Common myeloid progenitor, CD34-positive (primary cell): ENCODE measurements around the gene RTP3.
A peak's percentile ranks its signal among the peaks of the same experiment; 100 is the strongest.
"Not testable (repeated sequence)": the region's sequence is repeated elsewhere in the genome, so short reads cannot be mapped to it uniquely, and the experiment has no call there.

Experiments used
- CTCF ChIA-PET: fragments of 350-600 bp; sonication (Branson Sonifier 250); formaldehyde crosslinking; loops from one replicate; lab custom pipeline; 2021; ENCODE audit warnings: antibody characterized with exemption; lab: Charles Lee
- POLR2A ChIA-PET: fragments of 350-600 bp; sonication (Branson Sonifier 250); formaldehyde crosslinking; loops from one replicate; lab custom pipeline; 2021; ENCODE audit warnings: antibody characterized with exemption; lab: Charles Lee
- DNase-seq, 3 donors: peaks; one replicate each; pipeline versions ENCODE4 v3.0.0 to v3.0.0-alpha.2; 2013
- H3K27ac ChIP-seq, 2 experiments: 1 replicate in 1 of 2; 2 replicates in 1 of 2; pipeline ENCODE4 v1.7.0; 2013; ENCODE audit warnings: inconsistent platforms in 2 of 2, low read length in 2 of 2, mild to moderate bottlenecking in 2 of 2, low read depth in 1 of 2, moderate library complexity in 1 of 2; ENCODE audit not compliant: severe bottlenecking in 2 of 2, insufficient read depth in 1 of 2, poor library complexity in 1 of 2
- H3K27me3 ChIP-seq, 5 experiments: replicated peaks in 2 of 5; 1 replicate in 3 of 5; 2 replicates in 2 of 5; pipeline versions ENCODE4 v1.6.1 to v1.7.0; 2013; ENCODE audit warnings: low read length in 4 of 5, mild to moderate bottlenecking in 2 of 5, moderate library complexity in 2 of 5, inconsistent platforms in 1 of 5; ENCODE audit not compliant: insufficient read depth in 5 of 5, control insufficient read depth in 4 of 5
- H3K36me3 ChIP-seq, 4 experiments: 1 replicate in 2 of 4; 2 replicates in 2 of 4; pipeline versions ENCODE4 v1.6.1 to v1.7.0; 2013; ENCODE audit warnings: low read length in 3 of 4, control low read depth in 1 of 4, mild to moderate bottlenecking in 1 of 4; ENCODE audit not compliant: control insufficient read depth in 4 of 4, insufficient read depth in 4 of 4
- H3K4me1 ChIP-seq, 4 experiments: 1 replicate in 3 of 4; 2 replicates in 1 of 4; pipeline versions ENCODE4 v1.6.1 to v1.7.1; 2013; ENCODE audit warnings: low read length in 3 of 4, mild to moderate bottlenecking in 3 of 4, control low read depth in 1 of 4, inconsistent platforms in 1 of 4, moderate library complexity in 1 of 4; ENCODE audit not compliant: control insufficient read depth in 4 of 4, insufficient read depth in 4 of 4; ENCODE audit errors: control extremely low read depth in 1 of 4
- H3K4me3 ChIP-seq, 7 experiments: 1 replicate in 4 of 7; 2 replicates in 3 of 7; pipeline versions ENCODE4 v1.5.1 to v1.7.0; 2013; ENCODE audit warnings: mild to moderate bottlenecking in 7 of 7, low read length in 6 of 7, moderate library complexity in 6 of 7, inconsistent platforms in 2 of 7, low read depth in 2 of 7, control low read depth in 1 of 7; ENCODE audit not compliant: insufficient read depth in 4 of 7, control insufficient read depth in 1 of 7; ENCODE audit errors: extremely low read depth in 1 of 7
- H3K9me3 ChIP-seq, 5 experiments: 1 replicate in 4 of 5; 2 replicates in 1 of 5; pipeline versions ENCODE4 v1.6.1 to v1.7.1; 2013; ENCODE audit warnings: low read length in 4 of 5, mild to moderate bottlenecking in 2 of 5, inconsistent platforms in 1 of 5, low read depth in 1 of 5, moderate library complexity in 1 of 5; ENCODE audit not compliant: control insufficient read depth in 4 of 5, insufficient read depth in 2 of 5; ENCODE audit errors: control extremely low read depth in 1 of 5
- WGBS: methylation state at CpG from one replicate; pipeline ENCODE4 v1.1.5; 2013; ENCODE audit not compliant: insufficient coverage; 5-methylcytosine and 5-hydroxymethylcytosine counted together

The RTP3 gene

GRCh38 chr3:46537316-46537715 is 39.5 kb downstream of the RTP3 start:
- ChIA-PET CTCF (interaction anchor here (1.5 to 3.8 kb wide), 7 partner anchors 12 to 52 kb away, joined by 4 to 26 read pairs (median 14); partner anchors contain the start of gene RTP3), POLR2A (interaction anchor here (0.7 to 2.0 kb wide), 2 partner anchors 17 to 36 kb away, joined by 3 to 6 read pairs; no protein-coding TSS in a partner anchor)
- no peak overlapping the region for H3K27ac ChIP-seq
- H3K36me3 ChIP-seq: no peaks in the 10 kb centered on the region
- H3K9me3 ChIP-seq: no peaks in the 10 kb centered on the region
- 100% methylated on average over 1 of the region's 1 CpG for WGBS
- DNase-seq: no peak
- H3K4me1 ChIP-seq: peaks cover 17 to 36% (median 31%) of the 10 kb centered on the region in 4 experiments
- no peaks in the 10 kb centered on the region for H3K27me3 ChIP-seq
- H3K4me3 ChIP-seq: no peak overlapping the region

GRCh38 chr3:46537779-46538178 is 40.0 kb downstream of the RTP3 start:
- no peak overlapping the region for H3K4me3 ChIP-seq
- H3K36me3 ChIP-seq: no peaks in the 10 kb centered on the region
- peaks cover 17 to 40% (median 34%) of the 10 kb centered on the region in 4 experiments for H3K4me1 ChIP-seq
- DNase-seq: no peak
- H3K27ac ChIP-seq: no peak overlapping the region
- H3K27me3 ChIP-seq: no peaks in the 10 kb centered on the region
- no peaks in the 10 kb centered on the region for H3K9me3 ChIP-seq
- 96% methylated on average over 5 of the region's 5 CpGs for WGBS
- CTCF ChIA-PET: interaction anchor here (1.5 to 3.8 kb wide), 8 partner anchors 10 to 52 kb away, joined by 4 to 26 read pairs (median 13); partner anchors contain the start of gene RTP3
- POLR2A ChIA-PET: interaction anchor here (0.6 to 2.0 kb wide), 5 partner anchors 18 to 848 kb away, joined by 3 to 8 read pairs (median 6); partner anchors contain the start of gene SACM1L

- peaks cover 17 to 43% (median 35%) of the 10 kb centered on the region in 4 experiments for H3K4me1 ChIP-seq
- not testable (repeated sequence) for H3K27me3 ChIP-seq, DNase-seq, H3K9me3 ChIP-seq, H3K36me3 ChIP-seq
- peak overlapping the region in 1 of 2 experiments; percentile 65 for H3K27ac ChIP-seq
- no CpG with 5 or more reads among the region's 5 CpGs for WGBS
- POLR2A ChIA-PET: interaction anchor here (1.1 to 2.0 kb wide), 4 partner anchors 11 to 49 kb away, joined by 3 to 8 read pairs (median 6); no protein-coding TSS in a partner anchor
- CTCF ChIA-PET: interaction anchor here (1.0 to 3.8 kb wide), 12 partner anchors 11 to 53 kb away, joined by 3 to 26 read pairs (median 10); partner anchors contain the start of gene RTP3
- peak overlapping the region in 5 of 7 experiments; percentile 29 to 70 (median 51) for H3K4me3 ChIP-seq
These were observed 40.6 kb downstream of the RTP3 start for GRCh38 chr3:46538425-46538802.

GRCh38 chr3:46538803-46539442 is 41.1 kb downstream of the RTP3 start:
- ChIA-PET CTCF (interaction anchor here (1.0 to 3.8 kb wide), 10 partner anchors 11 to 53 kb away, joined by 3 to 26 read pairs (median 10); partner anchors contain the start of gene RTP3), POLR2A (interaction anchor here (1.1 to 2.0 kb wide), 4 partner anchors 11 to 50 kb away, joined by 3 to 8 read pairs (median 6); no protein-coding TSS in a partner anchor)
- H3K36me3 ChIP-seq: no peaks in the 10 kb centered on the region
- peaks cover 17 to 43% (median 35%) of the 10 kb centered on the region in 4 experiments for H3K4me1 ChIP-seq
- WGBS: 0% methylated on average over 6 of the region's 14 CpGs
- DNase-seq: peak; percentile 79 to 95 (median 91)
- no peaks in the 10 kb centered on the region for H3K9me3 ChIP-seq
- no peaks in the 10 kb centered on the region for H3K27me3 ChIP-seq
- peak overlapping the region; percentile 19 to 65 for H3K27ac ChIP-seq
- H3K4me3 ChIP-seq: peak overlapping the region in 6 of 7 experiments; percentile 29 to 70 (median 42)

DNA sequence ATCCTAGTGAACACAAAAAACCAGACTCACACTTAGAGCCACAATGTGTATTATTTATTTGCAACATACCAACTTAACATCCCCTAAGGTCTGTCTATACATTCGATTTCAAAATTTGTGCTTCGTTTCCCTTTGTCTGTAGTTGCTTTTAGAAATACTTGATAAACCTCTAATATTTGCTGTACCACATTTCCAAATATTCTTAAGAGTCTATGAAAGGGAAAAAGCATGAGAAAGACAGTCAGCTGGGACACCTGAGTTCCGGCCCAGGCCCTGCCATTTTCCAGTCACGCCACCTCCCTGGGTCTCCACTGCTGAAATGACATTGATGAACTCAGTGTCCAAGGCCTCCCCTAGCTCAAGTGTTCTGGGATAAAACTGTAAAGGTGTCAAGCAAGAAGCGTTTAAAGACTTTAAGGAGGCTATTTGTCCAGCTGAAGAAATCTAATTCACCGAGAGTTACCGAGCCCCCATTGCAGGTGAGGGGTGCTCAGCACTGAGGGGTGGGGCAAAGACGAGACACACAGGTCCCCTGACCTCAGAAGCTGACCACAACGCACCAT is 41.7 kb downstream of the RTP3 start:
- 92% methylated on average over 8 of the region's 9 CpGs for WGBS
- ChIA-PET POLR2A (interaction anchor here (1.1 to 2.0 kb wide), 3 partner anchors 10 to 50 kb away, joined by 3 to 8 read pairs (median 7); no protein-coding TSS in a partner anchor), CTCF (interaction anchor here (1.0 to 3.8 kb wide), 10 partner anchors 10 to 50 kb away, joined by 3 to 26 read pairs (median 9); partner anchors contain the start of gene RTP3)
- no peak for DNase-seq
- H3K27me3 ChIP-seq: no peaks in the 10 kb centered on the region
- no peaks in the 10 kb centered on the region for H3K36me3 ChIP-seq
- H3K4me1 ChIP-seq: peaks cover 17 to 43% (median 35%) of the 10 kb centered on the region in 4 experiments
- H3K9me3 ChIP-seq: no peaks in the 10 kb centered on the region
- peak overlapping the region in 5 of 7 experiments; percentile 29 to 70 (median 51) for H3K4me3 ChIP-seq
- H3K27ac ChIP-seq: peak overlapping the region; percentile 19 to 65

GRCh38 chr3:46540550-46540949 is 42.8 kb downstream of the RTP3 start:
- Histone ChIP-seq H3K9me3 (no peaks in the 10 kb centered on the region), H3K4me3 (no peak overlapping the region), H3K27ac (no peak overlapping the region), H3K27me3 (no peaks in the 10 kb centered on the region), H3K36me3 (no peaks in the 10 kb centered on the region), H3K4me1 (peaks cover 17 to 43% (median 35%) of the 10 kb centered on the region in 4 experiments)
- no peak for DNase-seq
- WGBS: 92% methylated on average over 3 of the region's 4 CpGs
- ChIA-PET POLR2A (interaction anchor here (1.0 kb wide), 1 partner anchor 9 kb away, joined by 4 read pairs; no protein-coding TSS in a partner anchor), CTCF (interaction anchor here (0.6 to 3.8 kb wide), 5 partner anchors 18 to 798 kb away, joined by 3 to 26 read pairs (median 4); no protein-coding TSS in a partner anchor)
